GM21390 (cell line): ENCODE data around the gene TOMM5.
"Not testable (repeated sequence)": the region's sequence is repeated elsewhere in the genome, so short reads cannot be mapped to it uniquely, and the experiment has no call there.

Experiments
- ATAC-seq: cut with Tn5 transposase; IDR thresholded peaks from one replicate; pipeline ENCODE4 v1.9.1; 2021; ENCODE audit not compliant: unreplicated experiment

The TOMM5 gene

DNA sequence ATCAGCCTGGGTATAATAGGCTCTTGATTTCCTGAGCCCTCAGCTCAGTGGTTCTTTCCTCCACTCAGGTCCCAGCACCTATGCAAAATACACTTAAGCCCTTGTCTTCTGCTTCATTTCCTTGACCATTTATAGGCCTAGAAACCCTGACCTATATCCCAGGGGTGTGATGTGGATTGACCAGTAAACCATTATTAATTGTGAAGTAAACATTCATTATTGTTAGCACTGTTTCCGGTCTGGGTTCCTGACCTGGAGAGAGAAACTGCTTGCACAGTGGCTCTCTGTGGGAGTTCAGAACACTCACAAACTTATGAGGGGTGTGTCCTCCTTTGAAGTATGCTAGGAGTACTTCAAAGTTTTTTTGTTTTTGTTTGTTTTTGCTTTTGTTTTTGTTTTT, 19.6 kb upstream of the TOMM5 start:
- ATAC-seq: no peak

DNA sequence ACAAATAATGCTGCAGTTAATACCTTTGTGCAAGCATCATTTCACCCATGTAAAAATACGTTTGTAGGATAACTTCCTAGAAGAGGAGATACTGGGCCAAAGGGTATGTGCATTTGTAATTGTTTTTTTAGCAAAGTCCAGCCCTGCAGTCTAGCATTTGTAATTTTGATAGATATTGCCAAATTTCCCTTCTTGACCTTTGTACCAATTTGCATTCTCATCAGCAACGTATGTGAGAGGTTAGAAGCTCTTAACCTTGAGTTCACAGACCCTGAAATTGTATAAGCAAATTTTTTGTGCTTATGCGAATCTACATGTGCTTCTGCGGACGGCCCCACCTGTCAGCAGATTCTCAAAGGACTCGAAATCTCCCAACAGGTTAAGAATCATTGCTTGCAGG, 18.6 kb upstream of the TOMM5 start:
- no peak for ATAC-seq

DNA sequence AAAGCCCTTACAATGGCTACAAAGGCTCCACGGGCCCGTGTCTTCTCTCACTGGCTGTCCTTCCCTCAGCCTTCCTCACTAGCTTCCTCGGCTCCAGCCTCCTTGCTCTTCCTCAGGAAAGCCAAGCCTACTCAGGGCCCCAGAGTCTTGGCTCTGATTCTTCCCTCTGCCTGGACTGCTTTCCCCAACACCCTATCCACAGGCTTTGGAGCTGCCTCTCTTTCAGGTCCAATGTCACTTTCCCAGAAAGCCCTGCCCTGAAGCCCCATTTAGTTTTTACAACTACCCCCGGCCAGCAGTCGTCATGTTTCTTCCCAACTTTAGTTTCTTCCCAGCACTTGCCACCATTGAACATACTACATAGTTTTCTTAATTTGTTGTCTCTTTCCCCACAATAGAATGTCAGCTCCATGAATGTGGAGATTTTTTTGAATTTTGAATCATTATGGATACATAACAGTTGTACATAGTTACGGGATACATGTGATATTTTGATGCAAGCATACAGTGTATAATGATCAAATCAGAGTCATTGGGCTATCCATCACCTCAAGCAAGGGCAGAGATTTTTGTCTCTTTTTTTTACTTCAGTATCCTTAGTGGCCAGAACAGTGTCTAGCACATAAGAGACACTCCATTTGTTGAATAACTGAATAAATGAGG, 17.5 kb upstream of the TOMM5 start:
- no peak for ATAC-seq

DNA sequence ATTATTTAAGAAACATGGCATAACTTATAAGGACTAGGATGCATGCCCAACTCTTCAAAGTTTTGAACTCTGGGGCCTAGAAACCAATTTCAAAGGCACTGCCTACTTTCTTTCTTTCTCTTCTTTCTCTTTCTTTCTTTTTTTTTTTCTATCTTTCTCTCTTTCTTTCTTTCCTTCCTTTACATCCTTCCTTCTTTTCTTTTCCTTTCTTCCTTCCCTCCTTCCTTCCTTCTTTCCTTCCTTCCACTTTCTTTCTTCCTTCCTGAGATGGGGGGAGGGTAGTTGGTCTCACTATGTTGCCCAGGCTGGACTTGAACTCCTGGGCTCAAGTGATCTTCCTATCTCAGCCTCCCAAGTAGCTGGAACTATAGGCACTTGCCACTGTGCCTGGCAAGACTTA, 15.9 kb upstream of the TOMM5 start:
- no peak for ATAC-seq

DNA sequence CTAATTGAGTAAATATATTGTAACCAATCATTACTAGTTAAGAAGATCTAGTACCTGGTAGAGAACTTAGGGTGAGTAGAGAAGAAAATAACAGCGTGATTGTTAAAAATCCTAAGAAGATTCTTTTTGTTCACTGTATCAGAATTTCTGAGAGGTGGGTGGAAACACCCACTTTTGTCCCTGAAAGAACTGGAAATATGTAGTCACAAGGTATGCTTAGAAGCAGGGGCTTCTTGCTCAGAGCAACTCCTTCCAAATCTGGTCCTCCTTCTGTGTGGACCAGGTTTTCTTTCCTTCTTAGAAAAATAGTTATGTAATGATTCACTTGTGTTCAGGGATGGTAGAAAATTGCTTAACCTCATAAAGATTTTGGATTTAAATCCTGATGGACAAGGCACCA, 11.9 kb upstream of the TOMM5 start:
- ATAC-seq: no peak

DNA sequence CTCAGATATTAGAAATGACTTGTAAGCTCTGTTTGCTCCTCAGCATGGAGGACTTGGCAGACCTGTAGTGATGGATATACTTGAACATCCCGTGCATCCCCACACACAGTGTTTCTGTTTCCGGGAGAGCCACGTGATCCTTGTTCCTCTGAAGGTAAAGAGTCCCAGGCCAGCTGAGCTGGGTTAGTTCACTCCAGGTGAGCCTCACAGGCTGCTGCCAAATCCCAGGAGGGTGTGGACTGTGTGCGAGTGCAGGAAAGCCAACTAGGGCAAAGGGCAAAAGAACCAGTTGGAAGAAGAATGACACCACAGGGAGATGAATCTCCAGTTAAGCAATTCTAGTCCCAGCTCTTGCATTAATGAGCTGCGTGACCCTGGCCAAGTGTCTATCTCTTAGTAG, 10.4 kb upstream of the TOMM5 start:
- ATAC-seq: no peak

DNA sequence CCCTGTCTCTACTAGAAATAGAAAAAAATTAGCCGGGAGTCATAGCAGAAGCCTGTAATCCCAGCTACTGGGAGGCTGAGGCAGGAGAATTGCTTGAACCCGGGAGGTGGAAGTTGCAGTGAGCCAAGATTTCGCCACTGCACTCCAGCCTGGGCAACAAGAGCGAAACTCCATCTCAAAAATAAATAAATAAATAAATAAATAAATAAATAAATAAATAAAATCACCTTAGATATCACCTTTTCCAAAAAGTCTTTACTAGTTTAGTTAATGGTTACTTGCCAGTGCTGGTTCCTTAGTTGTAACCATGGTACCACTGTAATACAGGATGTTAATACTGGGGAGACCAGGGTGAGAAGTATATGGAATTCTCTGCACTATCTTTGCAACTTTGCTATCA, 9.7 kb upstream of the TOMM5 start:
- ATAC-seq: not testable (repeated sequence)

DNA sequence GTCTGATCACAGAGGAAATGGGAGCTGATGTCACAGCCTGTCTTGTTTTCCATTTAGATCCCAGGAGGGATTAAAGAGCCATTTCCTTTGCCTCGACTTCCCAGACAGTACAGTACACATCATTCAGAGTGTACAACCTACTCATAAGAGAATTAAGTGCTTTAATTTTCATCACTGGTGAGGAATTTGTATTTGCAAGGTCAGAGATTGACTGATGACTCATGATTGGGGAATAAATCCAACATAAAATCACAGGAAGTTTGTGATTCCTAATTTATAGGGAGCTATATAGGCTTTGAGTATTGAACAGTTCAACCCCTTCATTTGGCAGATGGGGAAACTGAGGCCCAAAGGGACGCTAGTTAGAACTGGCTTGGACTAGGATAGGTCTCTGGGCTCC, 4.1 kb upstream of the TOMM5 start:
- ATAC-seq: no peak

DNA sequence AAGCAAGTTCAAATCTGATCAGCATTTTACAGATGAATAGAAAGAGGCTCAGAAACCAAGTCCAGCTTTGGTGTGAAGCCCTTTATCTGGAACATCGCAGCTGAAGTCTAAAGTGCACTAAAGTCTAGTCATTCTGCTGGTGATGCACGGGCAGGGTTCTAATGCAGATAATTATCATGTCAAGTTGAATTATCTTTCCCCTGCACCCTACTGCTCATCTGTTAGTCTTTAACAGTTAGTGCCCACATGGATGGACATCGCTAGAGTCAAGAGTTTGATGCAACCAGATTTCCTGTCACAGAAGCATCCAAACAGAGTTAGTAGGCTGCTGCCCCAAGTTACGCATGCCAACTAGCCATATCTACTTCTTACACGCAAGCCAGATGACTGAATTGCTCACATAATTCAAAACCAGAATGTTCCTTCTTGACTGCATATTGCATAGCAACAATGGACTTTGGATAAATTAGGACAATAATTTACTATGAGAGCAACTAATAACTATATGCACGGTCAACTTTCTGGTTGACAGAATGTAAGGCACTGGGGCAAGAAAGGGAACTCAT, 1.6 kb upstream of the TOMM5 start:
- no peak for ATAC-seq

DNA sequence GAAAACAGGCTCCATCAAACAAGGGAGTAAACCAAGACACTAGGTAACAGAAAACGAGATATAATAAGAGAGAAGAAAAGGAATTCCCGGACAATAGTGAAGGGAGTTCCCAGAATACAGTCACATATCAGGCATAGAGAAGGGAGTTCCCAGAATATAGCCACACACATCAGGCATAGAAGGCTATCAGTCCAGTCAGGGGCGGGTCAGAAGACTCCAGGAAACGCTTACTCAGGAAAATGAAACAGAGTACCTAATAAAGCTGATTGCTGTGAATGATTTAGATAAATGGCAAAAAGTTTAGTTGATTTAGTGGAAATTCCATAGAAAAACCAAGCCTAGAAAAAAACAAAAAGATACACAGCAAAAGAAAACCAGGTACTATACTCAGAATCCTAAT, 4.9 kb downstream of the TOMM5 start:
- ATAC-seq: no peak

DNA sequence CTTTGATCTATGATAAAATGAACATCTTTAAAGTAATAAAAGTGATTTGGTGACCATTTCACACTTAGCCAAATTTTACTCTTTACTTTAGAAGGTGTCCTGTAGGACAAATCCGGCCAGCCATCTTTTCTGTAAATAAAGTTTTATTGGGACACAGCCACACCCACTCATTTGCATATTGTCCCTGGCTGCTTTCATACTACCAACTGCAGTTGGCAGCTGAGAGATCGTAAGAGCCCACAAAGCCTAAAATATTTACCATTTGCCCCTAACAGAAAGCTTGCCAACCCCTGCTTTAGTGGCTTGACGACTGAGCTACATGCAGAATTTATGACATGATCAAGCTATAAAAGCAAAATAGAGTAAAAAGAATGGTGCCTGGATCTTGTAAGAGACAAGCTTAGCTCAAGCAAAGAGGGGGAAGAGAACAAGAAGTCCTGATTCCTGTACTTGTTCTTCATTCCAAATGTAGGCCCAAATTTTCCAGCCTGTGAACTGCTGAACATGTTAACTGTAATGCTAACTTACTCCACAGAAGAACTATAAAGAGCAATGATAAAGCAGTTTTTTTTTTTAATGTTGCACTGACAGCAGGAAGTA, 8.8 kb downstream of the TOMM5 start:
- ATAC-seq: no peak

DNA sequence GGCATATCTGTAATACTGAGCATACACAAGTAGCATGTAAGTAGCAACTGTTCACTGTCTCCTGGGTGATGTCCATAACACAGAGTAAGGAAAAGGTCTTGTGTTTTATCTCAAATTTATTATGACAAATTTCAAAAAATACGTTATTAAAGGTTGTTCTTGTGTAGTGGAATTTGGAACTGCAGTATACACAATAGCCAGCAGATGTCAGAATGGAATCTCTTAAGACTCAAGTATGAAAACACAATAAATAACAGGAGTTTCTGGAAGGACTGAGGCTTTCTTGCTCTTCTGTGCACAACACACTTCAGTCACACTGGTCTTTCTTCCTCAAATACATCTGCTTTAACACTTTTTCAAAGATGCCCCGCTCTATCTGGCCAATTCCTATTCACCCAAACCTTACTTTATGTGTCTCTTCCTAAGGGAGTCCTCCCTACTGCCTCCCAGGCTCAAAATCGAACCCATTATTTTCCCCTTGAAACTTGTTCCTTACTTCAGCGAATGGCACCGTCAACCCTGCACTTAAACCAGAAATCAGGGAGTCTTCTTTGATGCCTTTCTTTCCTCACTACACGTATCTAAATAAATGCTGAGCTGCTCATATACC, 9.7 kb downstream of the TOMM5 start:
- ATAC-seq: no peak

DNA sequence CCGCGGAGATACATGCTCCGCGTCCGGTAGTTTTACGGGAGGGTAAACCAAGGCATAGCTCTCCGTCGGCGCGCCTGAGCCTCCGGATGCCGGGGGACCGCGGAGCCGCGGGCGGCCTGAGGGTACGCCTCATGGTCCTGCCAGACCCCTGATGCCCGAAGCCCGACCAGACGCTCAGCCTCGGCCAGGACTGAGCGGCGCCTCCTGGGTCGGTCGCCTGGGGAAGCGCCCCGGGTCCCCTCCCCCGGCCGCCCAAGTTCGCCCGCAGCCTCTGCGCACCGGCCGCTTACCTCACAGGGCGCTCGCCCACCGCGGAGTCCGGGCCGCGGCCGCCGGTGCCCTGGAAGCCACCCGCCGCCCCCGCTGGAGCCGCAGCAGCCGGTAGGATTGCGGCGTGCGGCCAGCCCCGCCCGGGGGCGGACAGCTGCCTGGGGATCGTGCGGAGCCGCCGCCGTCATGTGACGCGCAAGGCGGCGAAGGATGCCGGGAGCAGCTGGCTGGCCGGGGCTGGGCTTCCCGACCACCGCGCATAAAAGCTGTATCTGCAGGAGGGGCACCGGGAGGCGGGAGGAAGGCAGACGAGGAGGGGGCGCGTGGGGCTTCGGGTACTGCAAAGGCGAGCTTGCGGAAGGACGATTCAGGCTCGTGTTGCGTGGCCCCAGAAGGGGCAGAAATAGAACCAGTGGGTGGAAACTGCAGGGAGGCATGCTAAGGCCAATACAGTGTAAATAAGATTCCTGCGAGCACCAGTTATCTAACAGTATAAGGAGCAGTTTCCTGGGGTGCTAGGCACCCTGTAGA, 16.3 kb downstream of the TOMM5 start, which contains the start of gene FBXO10:
Gene FBXO10, minus strand, starts transcription at position 460 of the 801 bp plus-strand sequence. CDS start 34,612 bp downstream, outside the sequence.
- peak; percentile 85 for ATAC-seq

DNA sequence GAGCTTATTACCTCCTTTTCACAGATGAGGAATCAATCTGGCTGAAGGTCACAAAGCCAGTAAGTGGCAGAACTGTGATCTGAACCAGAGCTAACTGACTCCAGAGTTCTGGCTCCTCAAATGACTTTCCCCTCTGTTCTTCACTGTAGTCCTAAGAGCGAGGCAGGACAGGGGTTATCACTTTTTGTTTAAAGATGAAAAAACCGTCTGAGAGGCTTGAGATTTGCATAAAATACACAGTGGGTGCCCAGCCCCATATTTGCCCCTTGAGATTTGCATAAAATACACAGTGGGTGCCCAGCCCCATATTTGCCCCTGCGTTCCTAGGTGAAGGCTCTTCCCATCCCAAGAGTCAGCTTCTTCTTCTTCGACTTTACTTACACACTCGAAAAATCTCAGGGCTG, 16.9 kb downstream of the TOMM5 start:
- peak; percentile 59 for ATAC-seq

DNA sequence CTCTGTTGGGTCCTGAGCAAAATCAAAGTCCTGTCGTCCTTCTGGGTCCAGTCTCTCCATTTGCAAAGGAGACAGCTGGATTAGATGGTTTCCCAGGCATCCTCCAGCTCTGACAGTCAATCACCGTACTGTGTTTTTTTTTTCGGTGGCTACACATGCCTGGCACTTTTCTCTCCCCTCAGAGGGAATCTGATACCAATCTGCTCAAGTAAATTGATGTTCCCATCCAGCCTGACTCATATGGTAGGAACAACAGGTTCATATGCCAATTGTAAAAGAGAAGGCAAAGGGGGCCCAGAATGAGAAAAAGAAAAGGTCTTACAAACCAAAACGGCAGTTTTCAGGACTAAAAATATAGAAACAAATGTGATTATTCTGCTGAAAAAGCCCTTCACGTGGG, 17.4 kb downstream of the TOMM5 start:
- ATAC-seq: no peak

DNA sequence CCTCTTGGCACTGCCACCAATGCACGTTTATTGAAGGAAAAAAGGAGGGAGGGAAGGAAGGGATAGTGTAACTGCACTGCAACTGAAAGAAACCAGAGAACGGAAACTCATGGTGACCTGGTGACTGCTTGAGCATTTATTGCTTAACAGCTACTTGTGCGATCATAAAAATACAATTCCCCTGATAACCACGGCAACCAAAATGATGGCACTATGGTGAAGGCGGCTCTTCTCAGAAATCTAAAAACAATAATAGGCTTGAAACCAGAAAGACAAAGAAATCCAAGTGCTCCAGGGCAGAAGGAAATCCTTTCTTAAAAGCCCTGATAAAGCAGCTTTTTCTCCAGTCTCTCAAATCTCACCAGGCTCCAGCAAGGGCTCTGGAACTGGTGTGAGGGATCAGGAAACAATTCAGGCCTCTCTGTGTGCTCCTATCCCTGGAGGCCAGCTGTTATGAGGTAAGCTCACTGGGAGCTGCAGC, 18.1 kb downstream of the TOMM5 start:
- no peak for ATAC-seq

DNA sequence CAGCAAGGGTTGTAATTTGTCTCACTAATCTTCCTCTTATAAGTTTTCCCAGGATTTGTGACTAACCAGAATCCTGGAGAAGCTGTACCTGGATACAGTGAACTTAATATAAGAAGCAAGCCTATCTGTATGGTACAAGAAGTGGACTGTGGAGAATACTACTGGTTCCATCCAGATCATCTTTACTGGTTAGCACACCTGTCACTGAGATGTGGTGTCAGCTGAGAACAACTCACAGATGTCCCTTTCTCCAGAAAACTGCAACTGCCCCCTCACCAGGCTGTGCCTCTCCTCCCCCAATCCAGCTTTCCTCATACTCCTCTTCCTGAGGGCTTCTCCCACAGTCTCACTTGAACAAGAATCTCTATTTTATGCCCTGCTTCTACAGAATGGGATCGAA, 21.1 kb downstream of the TOMM5 start:
- ATAC-seq: no peak

DNA sequence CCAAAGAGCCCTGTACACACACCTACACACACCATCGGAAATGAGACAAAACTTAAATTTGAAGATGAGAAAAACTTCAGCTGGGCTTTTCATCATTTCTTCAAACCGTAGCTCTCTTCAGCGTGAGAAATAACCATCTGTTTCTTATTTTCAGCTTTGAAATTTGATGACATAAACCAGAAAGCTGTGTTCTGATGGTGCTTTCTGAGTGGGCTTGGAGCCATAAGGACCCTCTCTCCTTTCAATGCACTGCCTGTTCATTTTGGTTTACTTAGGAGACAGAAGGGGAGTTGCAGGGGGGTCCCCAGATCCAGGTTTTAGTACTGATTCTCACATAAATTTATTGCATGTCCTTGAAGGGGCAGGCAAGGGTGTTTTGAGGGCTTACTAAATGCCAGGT, 25.7 kb downstream of the TOMM5 start:
- no peak for ATAC-seq

DNA sequence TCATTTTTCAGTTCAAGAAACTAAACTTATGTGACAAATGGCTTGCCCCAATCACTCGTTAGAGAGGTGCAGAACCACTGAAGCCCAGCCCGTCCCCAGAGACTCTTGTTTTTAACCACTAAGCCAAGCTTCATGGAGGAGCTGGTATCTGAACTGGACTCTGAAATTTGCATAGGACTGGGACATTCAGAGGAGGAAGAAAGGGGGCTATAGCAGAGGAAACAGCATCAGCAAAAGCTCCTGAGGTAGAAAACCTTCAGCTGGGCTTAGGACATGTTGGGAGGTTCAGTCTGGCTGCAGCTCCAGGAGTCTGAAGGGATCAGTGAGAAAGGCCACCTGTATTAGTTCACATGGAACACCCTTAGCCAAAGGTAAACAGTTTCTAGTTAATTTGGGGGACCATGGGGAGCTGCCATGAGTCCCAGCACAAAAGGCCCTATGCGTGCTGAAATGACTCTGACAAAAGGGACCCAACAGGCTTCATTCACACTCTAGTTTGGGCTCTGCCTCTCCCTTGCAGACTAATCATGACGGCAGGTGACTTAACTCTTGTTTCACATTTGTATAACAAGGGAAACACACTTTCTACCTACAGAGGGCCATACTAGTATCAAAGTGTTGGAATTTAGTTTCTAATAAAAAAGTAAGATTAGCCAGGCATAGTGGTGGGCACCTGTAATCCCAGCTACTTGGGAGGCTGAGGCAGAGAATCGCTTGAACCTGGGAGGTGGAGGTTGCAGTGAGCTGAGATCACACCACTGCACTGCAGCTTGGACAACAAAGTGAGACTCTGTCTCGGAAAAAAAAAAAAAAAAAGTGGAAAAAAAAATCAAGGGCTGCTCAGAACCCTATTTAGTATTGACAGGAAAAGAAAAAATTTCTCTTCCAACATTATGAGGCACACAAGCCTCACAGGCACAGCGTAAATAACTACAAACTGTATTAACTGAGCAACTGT, 26.5 kb downstream of the TOMM5 start:
- ATAC-seq: peak; percentile 76

DNA sequence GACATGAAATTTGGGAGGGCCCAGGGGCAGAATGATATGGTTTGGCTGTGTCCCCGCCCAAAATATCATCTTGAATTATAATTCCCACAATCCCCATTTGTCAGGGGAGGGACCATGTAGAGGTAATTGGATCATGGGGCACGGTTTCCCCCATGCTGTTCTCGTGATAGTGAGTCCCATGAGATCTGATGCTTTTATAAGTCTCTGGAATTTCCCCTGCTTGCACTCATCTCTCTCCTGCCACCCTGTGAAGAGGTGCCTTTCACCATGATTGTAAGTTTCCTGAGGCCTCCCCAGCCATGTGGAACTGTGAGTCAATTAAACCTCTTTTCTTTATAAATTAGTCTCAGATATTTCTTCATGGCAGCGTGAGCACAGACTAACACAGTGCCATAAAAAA, 27.5 kb downstream of the TOMM5 start:
- no peak for ATAC-seq
